Measurements from ENCODE around the gene DHX15. TPM values are rescaled to one million over a fixed set of nuclear protein-coding genes. Genes with fewer than 3 reads are reported as not detected.

DHX15 gene
- total and polyA plus RNA-seq, 12 donors = 32.9 to 69.6 (median 47.7) TPM

- H3K36me3 ChIP-seq = peaks cover 0 to 50% (median 0%) of the 10 kb centered on the region in 9 donors
- 97% methylated on average over 5 of the region's 5 CpGs for whole genome bisulfite sequencing, 2 donors
- no peaks in the 10 kb centered on the region for H3K27me3 ChIP-seq
- peaks cover 2 to 31% (median 22%) of the 10 kb centered on the region in 9 donors for H3K4me1 ChIP-seq
- DNase-seq (no peak), ATAC-seq (no peak)
- no peak overlapping the region for H3K4me3 ChIP-seq
- no peak overlapping the region for H3K27ac ChIP-seq
- intact Hi-C loops (cut with DNase I) = no loop called here
- no peaks in the 10 kb centered on the region for H3K9me3 ChIP-seq
- no peak for TF ChIP-seq CTCF (IDR thresholded peaks at IDR 0.05)
These were observed 68.7 kb downstream of the DHX15 start for GRCh38 chr4:24515698-24516097.

- Histone ChIP-seq H3K27ac (no peak overlapping the region), H3K4me1 (peaks cover 2 to 25% (median 19%) of the 10 kb centered on the region in 9 donors), H3K36me3 (peaks cover 0 to 42% (median 0%) of the 10 kb centered on the region in 9 donors), H3K4me3 (no peak overlapping the region), H3K9me3 (no peaks in the 10 kb centered on the region), H3K27me3 (no peaks in the 10 kb centered on the region)
- 75 to 85% methylated on average over 1 of the region's 1 CpG for WGBS, 2 donors
- TF ChIP-seq CTCF (IDR thresholded peaks at IDR 0.05) = peak in 4 of 9 donors; percentile 8 to 34 (median 20)
- intact Hi-C loops (cut with DNase I) = no loop called here
- ATAC-seq (no peak), DNase-seq (no peak)
These were observed 69.5 kb downstream of the DHX15 start for GRCh38 chr4:24514808-24515207.

DNA sequence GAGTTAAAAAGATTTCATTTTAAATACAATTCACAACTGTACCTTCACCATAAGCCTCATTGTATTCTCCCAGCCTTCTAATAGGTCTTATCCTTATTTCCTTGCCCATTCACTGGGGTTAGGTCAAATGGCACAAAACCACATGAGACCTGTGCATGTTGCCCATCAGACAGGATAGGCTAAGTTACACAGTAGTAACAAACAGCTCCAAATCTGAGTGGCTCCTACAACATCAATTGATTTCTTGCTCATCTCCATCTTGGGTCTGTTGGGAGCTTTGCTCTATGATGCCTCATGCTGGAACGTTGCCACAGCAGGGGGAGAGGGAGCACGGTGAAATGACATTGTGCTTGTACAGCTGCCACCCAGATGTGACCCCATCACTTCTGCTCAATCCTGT lies 70.6 kb downstream of the DHX15 start:
- ATAC-seq (no peak), DNase-seq (no peak)
- intact Hi-C loops (cut with DNase I) = no loop called here
- 75 to 93% methylated on average over 2 of the region's 2 CpGs for WGBS, 2 donors
- no peaks in the 10 kb centered on the region for H3K9me3 ChIP-seq
- no peak for TF ChIP-seq CTCF (IDR thresholded peaks at IDR 0.05)
- no peak overlapping the region for H3K4me3 ChIP-seq
- no peaks in the 10 kb centered on the region for H3K27me3 ChIP-seq
- H3K27ac ChIP-seq = no peak overlapping the region
- H3K4me1 ChIP-seq = peaks cover 0 to 14% (median 9%) of the 10 kb centered on the region in 9 donors
- peaks cover 0 to 32% (median 0%) of the 10 kb centered on the region in 9 donors for H3K36me3 ChIP-seq

DNA sequence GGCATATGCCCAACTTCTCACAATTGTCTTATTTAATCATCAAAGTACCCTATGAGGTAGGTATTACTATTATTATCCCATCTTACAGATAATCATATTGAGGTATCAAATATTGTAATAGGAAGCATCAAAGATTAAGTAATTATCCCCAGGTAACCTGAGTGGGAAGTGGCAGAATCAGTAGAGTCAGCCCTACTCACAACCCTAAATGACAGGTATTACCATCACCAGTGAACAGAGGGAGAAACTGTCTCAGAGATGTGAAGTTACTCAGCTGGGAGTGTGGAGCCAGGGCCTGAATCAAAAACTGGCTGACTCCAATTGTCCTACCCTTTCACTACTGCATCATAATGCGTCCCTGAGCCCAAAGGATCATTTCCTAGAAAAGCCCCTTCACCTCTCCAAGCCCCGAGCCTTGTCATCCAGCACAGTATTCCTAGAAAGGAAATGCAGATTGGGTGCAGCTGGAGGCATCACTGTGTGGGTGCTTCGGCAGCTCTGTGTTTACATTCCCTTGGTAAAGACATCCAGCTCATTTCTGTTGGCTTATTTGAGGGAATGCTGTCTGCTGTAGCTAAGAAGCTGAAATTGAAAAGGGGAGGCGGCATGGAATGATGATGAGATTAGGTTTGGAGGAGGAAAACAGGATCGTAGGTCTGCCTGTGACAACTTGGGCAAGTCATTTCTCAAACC lies 72.8 kb downstream of the DHX15 start:
- ATAC-seq = no peak
- Histone ChIP-seq H3K4me1 (no peaks in the 10 kb centered on the region), H3K27ac (no peak overlapping the region), H3K9me3 (no peaks in the 10 kb centered on the region), H3K27me3 (no peaks in the 10 kb centered on the region), H3K4me3 (no peak overlapping the region), H3K36me3 (peaks cover 0 to 15% (median 0%) of the 10 kb centered on the region in 9 donors)
- no peak for DNase-seq
- TF ChIP-seq CTCF (IDR thresholded peaks at IDR 0.05) = no peak
- 78 to 83% methylated on average over 5 of the region's 5 CpGs for WGBS, 2 donors
- intact Hi-C loops (cut with DNase I) = no loop called here
